ENCODE data around the gene RNF168. TPM values are rescaled to one million over a fixed set of nuclear protein-coding genes. Genes with fewer than 3 reads are reported as not detected.
"Not testable (repeated sequence)": the region's sequence is repeated elsewhere in the genome, so short reads cannot be mapped to it uniquely, and the experiment has no call there.

RNF168 gene
- total RNA-seq, 1 donor from 2014 or later: 23.2 TPM

DNA sequence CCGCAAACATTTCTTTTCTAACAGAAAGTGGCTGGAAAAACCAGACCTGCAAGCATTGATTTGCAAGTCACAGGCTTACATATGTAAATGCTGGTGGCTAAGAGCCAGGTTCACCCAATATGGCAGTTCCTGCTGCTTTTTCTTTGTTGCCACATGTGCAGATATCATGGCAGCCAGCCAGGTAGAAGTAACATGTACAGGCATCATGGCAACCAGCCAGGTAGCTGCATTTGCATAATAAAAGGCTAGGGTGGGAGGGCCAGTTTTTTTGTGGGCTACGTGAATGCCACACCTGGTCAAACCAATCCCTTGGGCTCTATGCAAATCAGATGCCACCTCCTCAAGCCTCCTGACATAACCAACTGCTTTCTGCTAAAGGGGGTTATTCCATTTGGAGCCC, 14.4 kb upstream of the RNF168 start:
- ATAC-seq: no peak

DNA sequence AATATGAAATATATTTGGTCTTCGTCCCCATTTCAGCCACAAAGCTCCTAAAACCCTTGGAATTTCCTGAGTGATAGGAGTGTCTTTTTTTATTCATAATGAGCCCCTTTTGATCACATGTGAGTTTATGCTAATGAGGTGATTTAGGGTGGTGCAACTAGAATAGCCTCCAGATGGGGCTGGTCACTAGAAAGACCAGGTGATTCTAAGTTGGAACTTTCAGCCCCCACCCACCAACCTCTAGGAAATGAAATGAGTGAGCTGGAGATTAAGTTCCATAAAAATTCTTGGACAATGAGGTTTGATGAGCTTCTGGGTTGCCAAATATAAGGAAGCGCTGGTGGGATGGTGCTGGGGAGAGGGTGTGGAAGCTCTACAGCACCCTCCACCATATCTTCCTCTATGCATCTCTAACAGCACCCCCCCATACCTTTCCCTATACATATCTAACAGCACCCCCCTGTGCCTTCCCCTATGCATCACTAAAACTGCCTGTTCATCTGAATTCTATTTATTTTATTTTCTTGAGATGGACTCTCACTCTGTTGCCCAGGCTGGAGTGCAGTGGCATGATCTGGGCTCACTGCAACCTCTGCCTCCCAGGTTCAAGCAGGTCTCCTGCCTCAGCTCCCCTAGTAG, 13.7 kb upstream of the RNF168 start:
- intact Hi-C loops (cut with micrococcal nuclease): no loop called here

More for the DNA sequence above, 14.4 kb upstream of the RNF168 start:
- no peak for DNase-seq
- intact Hi-C loops (cut with micrococcal nuclease): no loop called here

DNA sequence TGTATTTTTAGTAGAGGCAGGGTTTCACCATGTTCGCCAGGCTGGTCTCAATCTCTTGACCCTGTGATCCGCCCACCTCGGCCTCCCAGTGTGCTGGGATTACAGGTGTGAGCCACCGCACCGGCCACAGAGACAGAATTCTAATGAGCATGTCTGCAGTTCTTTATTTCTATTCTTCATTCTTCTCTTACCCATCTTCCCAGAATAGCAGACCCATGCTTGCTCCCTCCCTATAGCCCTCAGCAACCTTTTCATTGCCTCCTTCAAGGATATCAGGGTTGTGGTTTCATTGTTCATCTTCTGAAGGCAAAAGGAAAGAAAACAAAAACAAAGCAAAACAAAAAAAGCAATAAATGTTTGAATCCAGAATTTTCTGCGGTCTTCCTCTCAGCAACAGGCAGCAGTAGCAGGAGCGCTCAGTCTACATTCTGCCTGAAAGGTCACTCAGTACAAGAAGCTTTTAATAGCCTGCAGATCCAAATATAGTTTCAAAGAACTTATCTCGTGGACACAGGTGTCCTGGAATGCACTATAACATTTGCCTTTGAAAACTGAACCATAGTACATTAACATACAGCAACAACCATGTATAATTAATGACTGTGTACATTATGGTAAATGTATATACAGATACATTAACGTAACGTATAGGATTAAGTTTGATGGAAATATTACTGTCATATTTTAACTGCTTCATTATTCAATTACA, 11.5 kb upstream of the RNF168 start, which contains the start of gene SMCO1:
Gene SMCO1, minus strand, starts transcription at position 434 of the 709 bp plus-strand sequence. Its CDS starts 137 bp downstream, at position 297.
- intact Hi-C loops (cut with micrococcal nuclease): no loop called here
- ATAC-seq: peak; percentile 90
- DNase-seq: no peak

More for the DNA sequence above, 13.7 kb upstream of the RNF168 start:
- ATAC-seq (no peak), DNase-seq (no peak)

DNA sequence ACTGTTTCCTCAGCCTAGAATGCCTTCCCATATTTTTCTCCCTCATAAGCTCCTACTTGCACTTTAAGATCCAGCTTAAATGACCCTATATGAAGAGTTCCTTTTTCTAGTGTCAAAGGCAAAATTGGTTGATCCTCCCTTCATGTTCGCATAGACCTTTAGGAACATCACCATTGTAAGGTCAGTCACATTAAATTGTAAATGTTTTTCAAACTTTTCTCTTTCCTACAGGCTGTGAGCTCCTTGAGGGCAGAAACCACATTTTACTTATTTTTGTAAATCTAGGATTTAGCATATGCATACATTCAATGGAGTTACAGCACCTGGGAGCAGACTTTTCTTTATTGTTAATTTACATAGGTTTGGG, 10.8 kb upstream of the RNF168 start:
- DNase-seq: no peak
- no peak for ATAC-seq
- intact Hi-C loops (cut with micrococcal nuclease): no loop called here

DNA sequence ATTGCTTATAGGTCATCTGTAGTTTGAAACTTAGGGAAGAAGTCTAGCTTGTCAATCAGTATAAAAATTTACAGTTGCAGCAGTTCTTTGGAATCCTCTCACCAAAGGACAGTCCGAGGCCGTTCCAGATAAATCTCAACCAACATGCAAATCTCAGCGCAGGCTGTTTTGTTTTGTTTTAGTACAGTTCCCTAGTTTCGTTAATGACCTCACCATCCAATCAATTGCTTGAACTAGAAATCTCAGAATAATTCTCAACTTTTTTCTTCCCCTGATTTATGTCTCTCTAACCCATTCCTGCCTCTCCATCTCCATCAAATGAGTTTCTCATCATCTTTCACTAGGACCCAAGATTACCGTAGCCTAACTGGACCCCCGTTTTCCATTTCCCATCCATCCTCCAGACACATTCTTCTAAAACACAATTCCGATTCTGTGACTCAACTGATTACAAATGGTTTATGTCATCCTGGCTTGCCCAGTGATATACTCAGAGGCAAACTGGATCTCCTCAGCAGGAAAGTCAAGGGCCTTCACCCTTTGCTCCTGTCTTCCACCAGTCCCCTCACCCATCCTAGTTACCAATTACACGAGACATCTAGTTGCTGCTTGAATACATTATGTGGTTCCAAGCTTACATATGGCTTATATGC, 10.3 kb upstream of the RNF168 start:
- no peak for DNase-seq
- intact Hi-C loops (cut with micrococcal nuclease): no loop called here
- peak; percentile 58 for ATAC-seq

DNA sequence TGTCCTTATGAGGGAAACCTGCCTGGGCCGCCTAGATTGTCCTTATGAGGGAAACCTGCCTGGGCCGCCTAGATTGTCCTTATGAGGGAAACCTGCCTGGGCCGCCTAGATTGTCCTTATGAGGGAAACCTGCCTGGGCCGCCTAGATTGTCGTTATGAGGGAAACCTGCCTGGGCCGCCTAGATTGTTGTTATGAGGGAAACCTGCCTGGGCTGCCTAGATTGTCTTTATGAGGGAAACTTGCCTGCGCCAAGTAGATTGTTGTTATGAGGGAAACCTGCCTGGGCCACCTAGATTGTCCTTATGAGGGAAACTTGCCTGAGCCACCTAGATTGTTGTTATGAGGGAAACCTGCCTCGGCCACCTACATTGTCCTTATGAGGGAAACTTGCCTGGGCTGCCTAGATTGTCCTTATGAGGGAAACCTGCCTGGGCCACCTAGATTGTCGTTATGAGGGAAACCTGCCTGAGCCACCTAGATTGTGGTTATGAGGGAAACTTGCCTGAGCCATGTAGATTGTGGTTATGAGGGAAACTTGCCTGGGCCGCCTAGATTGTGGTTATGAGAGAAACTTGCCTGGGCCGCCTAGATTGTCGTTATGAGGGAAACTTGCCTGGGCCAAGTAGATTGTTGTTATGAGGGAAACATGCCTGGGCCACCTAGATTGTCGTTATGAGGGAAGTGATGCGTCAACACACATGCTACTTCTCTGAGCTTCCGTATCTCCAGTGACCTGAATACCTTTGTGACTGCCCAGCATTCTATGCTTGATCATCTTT, 8.3 kb upstream of the RNF168 start:
- ATAC-seq; intact Hi-C loops (cut with micrococcal nuclease): not testable (repeated sequence)

DNA sequence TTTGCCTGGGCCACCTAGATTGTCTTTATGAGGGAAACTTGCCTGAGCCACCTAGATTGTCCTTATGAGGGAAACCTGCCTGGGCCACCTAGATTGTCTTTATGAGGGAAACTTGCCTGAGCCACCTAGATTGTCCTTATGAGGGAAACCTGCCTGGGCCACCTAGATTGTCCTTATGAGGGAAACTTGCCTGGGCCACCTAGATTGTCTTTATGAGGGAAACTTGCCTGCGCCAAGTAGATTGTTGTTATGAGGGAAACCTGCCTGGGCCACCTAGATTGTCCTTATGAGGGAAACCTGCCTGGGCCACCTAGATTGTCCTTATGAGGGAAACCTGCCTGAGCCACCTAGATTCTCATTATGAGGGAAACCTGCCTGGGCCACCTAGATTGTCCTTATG, 7.5 kb upstream of the RNF168 start:
- ATAC-seq; intact Hi-C loops (cut with micrococcal nuclease); DNase-seq: not testable (repeated sequence)

More for the DNA sequence above, 8.3 kb upstream of the RNF168 start:
- not testable (repeated sequence) for DNase-seq

DNA sequence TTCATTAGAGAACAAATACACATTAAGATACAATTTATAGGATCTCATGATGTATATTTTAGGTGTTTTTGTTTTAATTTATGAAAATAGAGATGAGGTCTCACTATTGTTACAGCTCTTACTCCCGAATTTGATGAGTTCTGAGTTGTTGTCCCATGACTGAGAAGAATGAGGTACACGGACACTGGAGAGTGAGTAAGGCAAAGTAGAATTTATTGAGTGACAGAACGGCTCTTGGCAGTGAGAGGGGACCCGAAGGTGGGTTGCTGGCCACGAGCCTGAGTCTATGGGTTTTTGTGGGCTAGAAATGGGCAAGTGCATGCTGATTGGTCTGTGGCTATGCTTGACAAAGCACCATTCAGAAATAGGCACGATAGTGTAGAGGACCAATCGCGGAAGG, 3.1 kb upstream of the RNF168 start:
- DNase-seq (no peak), ATAC-seq (no peak)
- intact Hi-C loops (cut with micrococcal nuclease): no loop called here

DNA sequence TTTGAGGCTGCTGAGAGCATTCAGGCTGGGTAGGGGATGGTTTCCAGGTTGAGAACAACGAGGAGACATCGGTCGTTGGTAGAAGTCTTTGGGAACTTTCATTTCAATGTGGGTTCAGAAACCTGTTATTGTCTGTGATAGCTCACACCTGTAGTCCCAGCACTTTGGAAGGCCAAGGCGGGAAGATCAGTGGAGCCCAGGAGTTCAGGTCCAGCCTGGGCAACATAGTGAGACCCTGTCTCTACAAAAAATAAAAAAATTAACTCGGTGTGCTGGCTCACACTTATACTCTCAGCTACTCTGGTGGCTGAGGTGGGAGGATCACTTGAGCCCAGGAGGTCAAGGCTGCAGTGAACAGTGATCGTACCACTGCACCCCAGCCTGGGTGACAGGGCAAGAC, 988 bp upstream of the RNF168 start:
- ATAC-seq: no peak
- no peak for DNase-seq
- intact Hi-C loops (cut with micrococcal nuclease): no loop called here

DNA sequence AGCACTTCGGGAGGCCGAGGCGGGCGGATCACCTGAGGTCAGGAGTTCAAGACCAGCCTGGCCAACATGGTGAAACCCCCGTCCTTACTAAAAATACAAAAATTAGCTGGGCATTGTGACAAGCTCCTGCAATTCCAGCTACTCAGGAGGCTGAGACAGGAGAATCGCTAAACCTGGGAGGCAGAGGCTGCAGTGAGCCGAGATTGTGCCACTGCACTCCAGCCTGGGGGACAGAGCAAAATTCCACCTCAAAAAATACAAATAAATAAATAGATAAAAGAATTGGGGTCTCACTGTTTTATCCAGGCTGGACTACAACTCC, 470 bp upstream of the RNF168 start:
- ATAC-seq; intact Hi-C loops (cut with micrococcal nuclease); DNase-seq: not testable (repeated sequence)

DNA sequence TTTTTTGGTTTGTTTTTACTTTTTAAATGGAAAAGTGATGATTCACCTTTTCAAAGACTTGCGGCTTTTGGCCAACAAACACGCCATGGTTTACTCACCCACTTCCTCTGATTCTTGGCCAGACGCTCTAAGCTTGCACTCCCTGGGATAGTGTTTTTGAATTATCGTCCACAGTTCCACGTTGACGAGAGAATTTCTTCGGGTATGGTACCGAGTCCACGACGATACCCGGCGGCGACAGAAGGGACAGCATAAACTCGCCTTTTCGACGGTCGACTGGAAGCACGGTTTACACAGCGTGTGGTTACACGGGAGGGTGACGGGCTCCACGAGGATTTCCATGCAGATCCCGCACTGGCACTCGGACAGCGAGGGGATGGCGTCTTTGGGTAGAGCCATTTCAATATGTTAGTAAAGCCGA, 783 bp downstream of the RNF168 start:
- DNase-seq (peak; percentile 51), ATAC-seq (peak; percentile 56)
- intact Hi-C loops (cut with micrococcal nuclease): no loop called here

DNA sequence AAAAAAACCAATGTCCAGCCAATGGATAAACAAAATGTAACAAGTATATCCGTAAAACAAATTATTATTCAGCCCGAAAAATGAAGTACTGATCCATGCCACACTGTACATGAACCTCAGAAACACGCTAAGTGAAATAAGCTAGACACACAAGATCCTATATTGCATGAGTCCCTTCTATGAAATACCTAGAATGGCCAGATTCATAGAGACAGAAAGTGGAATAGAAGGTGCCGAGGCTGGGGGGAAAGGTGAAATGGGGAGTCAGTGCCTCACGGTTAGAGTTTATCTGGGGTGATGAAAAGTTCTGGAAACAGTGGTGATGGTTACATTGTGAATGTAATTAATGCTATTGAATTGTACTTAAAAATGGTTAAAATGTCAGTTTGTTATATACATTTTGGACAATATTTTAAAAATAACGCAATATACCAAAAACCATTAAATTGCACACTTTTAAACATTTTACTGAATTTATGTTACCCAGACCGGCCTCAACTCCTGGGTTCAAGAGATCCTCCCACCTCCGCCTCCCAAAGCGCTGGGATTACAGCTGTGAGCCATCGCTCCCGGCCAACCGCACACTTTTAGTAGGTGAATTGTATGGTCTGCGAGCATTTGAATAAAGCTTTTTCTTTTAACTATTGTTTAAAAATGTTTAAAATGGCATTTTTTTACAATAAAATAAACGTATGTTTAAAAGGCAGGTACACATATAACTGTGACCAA, 2.1 kb downstream of the RNF168 start:
- DNase-seq: no peak
- no peak for ATAC-seq
- intact Hi-C loops (cut with micrococcal nuclease): no loop called here

DNA sequence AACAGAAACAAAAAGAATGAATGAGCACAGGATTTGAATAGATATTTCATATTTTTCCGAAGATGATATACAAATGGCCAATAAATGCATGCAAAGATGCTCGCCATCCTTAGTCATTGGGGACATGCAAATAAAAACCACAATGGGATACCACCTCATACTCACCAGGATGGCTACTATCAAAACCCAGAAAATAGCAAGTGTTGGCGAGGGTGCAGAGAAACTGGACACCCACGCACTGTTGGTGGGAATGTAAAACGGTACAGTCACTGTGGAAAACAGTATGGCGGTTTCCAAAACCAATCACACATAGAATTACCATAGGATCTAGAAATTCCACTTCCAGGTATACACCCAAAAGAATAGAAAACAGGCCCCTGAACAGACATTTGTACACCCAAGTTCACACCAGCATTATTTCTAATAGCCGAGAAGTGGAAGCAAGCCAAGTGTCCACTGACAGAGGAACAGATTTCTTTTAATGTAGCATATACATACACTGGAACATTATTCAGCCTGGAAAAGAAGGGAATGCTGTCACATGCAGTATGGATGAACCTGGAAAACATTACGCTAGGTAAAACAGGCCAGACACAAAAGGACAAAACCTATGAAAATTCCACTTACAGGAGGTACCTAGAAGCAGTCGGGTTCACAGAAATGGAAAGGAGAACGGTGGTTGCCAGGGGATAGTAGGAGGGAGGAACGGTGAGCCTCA, 3.6 kb downstream of the RNF168 start:
- ATAC-seq (no peak), DNase-seq (no peak)
- intact Hi-C loops (cut with micrococcal nuclease): no loop called here

DNA sequence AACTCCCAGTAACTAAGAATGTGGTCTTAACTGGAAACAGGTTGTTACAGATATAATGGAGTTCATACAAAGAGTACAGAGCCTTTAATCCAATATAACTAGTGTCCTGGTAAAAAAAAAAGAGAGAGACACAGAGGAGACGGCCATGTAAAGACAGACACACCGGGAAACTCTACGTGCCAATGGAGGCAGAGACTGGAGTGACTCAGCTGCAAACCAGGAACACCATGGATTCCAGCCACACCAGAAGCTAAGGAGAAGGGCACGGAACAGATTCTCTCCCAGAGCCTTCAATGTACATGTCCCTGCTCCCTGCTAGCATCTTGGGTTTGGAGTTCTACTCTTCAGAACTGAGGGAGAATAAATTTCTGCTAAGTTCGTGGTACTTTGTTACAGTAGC, 4.5 kb downstream of the RNF168 start:
- intact Hi-C loops (cut with micrococcal nuclease): no loop called here
- no peak for ATAC-seq
- no peak for DNase-seq

DNA sequence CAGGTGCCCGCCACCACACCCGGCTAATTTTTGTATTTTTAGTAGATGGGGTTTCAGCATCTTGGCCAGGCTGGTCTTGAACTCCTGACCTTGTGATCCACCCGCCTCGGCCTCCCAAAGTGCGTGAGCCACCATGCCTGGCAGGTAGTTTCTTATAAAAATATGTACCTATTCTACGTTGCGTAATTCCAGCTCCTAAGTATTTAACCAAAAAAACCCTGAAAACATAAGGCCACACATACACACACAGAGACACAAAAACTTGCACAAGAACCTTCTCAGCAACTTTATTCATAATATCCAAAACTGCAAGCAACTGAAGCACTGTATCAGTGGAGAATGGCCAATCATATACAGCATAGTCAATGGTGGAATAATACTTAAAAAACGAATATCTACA, 5.3 kb downstream of the RNF168 start:
- DNase-seq: no peak
- intact Hi-C loops (cut with micrococcal nuclease): no loop called here
- ATAC-seq: no peak

DNA sequence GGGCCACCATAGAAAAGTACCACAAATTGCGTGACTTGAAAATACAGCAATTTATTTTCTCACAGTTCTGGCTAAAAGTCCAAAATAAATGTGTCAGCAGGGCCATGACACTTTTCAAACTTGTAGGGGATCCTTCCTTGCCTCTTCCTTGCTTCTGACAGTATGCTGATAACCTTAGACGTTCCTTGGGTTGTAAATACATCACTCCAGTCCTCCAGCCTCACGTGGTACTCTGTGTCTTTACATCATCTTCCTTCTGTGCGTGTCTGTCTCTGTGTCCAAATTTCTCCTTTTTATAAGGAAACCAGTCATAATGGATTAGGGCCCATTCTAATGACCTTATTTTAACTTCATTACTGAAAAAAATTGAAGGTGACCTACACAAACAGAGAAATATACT, 7.4 kb downstream of the RNF168 start:
- ATAC-seq: no peak
- DNase-seq: no peak
- intact Hi-C loops (cut with micrococcal nuclease): no loop called here

DNA sequence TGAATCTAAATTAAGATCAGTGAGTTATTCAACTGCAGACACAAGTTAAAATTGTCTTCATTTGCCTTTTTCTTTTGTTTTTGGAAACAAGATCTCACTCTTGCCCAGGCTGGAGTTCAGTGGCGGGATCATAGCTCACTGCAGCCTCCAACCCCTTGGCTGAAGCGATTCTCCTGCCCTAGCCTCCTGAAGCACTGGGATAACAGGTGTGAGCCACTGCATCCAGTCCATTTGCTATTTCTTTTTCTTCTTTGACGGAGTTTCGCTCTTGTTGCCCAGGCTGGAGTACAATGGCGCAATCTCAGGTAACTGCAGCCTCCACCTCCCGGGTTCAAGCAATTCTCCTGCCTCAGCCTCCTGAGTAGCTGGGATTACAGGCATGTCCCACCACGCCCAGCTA, 10.3 kb downstream of the RNF168 start:
- DNase-seq (no peak), ATAC-seq (no peak)
- intact Hi-C loops (cut with micrococcal nuclease): no loop called here

DNA sequence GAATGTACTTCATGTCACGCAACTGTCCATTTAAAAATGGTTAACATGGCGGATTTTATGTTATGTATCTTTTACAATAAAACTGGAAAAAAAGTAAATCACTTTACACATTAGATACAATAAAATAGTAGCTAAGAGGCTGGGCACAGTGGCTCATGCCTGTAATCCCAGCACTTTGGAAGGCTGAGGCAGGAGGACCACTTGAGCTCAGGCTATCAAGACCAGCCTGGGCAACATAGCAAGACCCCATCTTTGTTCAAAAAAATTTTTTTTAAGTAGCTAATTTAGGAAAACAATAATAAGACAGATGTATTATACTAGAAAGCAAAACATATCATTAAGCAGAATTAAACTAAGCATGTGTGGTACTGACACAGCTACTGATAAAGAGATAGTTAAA, 11.5 kb downstream of the RNF168 start:
- no peak for ATAC-seq
- intact Hi-C loops (cut with micrococcal nuclease): no loop called here
- no peak for DNase-seq

DNA sequence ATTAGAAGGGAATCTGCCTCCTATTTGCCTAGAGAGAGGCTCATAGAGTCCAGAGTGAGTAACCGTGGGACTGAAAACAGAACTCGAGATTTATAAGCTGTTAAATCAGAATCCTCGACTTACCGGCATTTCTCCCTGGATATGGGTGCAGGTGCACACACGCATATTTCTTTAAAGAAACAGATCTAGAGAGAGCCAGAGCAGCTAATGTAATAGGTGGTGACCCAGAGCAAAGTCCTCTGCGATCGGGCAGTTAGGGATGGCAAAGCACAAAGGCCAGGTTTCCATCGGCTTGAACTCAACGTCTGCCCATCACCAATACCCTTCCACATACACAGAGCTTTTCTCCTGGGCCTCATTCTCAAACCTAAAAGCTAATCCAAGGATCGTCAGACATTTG, 13.8 kb downstream of the RNF168 start:
- intact Hi-C loops (cut with micrococcal nuclease): no loop called here
- DNase-seq (no peak), ATAC-seq (no peak)
